K562 (cell line): ENCODE results near the gene SOWAHA. TPM values are rescaled to one million over a fixed set of nuclear protein-coding genes. Genes with fewer than 3 reads are reported as not detected.

Experiments
- ESRRA ChIP-seq: fragments of 450-650 bp; IDR thresholded peaks from 2 replicates; pipeline ENCODE4 v1.6.1; 2014; ENCODE audit warnings: low read depth, mild to moderate bottlenecking, moderate library complexity, borderline replicate concordance
- HIVEP1 ChIP-seq: fragments of 250-450 bp; sonication (Bioruptor Pico); IDR thresholded peaks from 2 replicates; pipeline ENCODE4 v1.4.0; 2020; ENCODE audit warnings: mild to moderate bottlenecking
- MCM7 ChIP-seq, 2 experiments: fragments of 450-650 bp; IDR thresholded peaks; 2 replicates each; pipeline ENCODE4 v1.6.1; 2016 to 2018
- NCOA1 ChIP-seq: fragments of 450-650 bp; IDR thresholded peaks from 2 replicates; pipeline ENCODE4 v1.6.1; 2016; ENCODE audit warnings: low read depth
- NR2C1 ChIP-seq, 2 experiments: fragments of 450-650 bp; IDR thresholded peaks; 2 replicates each; pipeline ENCODE4 v1.6.1; 2017; ENCODE audit warnings: mild to moderate bottlenecking in 2 of 2, antibody characterized with exemption in 1 of 2, inconsistent platforms in 1 of 2, missing compliant biosample characterization in 1 of 2, missing genetic modification characterization in 1 of 2
- PBX2 ChIP-seq, 2 experiments: IDR thresholded peaks in 1 of 2; conservative IDR thresholded peaks in 1 of 2; 2 replicates each; pipeline ENCODE4 v1.6.1; 2016; ENCODE audit warnings: low read depth in 2 of 2, mild to moderate bottlenecking in 1 of 2, missing compliant biosample characterization in 1 of 2, missing genetic modification characterization in 1 of 2, moderate library complexity in 1 of 2
- PTTG1 ChIP-seq: fragments of 450-650 bp; IDR thresholded peaks from 2 replicates; pipeline ENCODE4 v1.6.1; 2016; ENCODE audit warnings: low read depth, mild to moderate bottlenecking, missing genetic modification characterization, missing compliant biosample characterization
- TOE1 ChIP-seq, 2 experiments: fragments of 450-650 bp in 1 of 2; sonication (generic) in 1 of 2; formaldehyde crosslinking in 1 of 2; IDR thresholded peaks; 2 replicates each; pipeline versions ENCODE4 v1.7.1 to v1.8.0; 2016 to 2022; ENCODE audit warnings: borderline replicate concordance in 2 of 2, mild to moderate bottlenecking in 2 of 2, antibody characterized with exemption in 1 of 2, inconsistent platforms in 1 of 2, low read depth in 1 of 2, missing genetic modification reagents in 1 of 2, moderate library complexity in 1 of 2
- ZBTB11 ChIP-seq, 3 experiments: fragments of 200-800 bp in 1 of 3; fragments of 250-450 bp in 1 of 3; fragments of 450-650 bp in 1 of 3; sonication (Bioruptor Pico) in 1 of 3; sonication (Bioruptor generic) in 1 of 3; formaldehyde crosslinking in 1 of 3; IDR thresholded peaks; 2 replicates each; pipeline versions ENCODE4 v1.6.1 to v1.8.0; 2016 to 2022; ENCODE audit warnings: mild to moderate bottlenecking in 2 of 3, missing genetic modification characterization in 2 of 3, missing compliant biosample characterization in 1 of 3, moderate library complexity in 1 of 3
- ZNF263 ChIP-seq: sonication (generic); formaldehyde crosslinking; IDR thresholded peaks from 2 replicates; pipeline ENCODE4 v1.8.0; 2022; ENCODE audit warnings: mild to moderate bottlenecking, missing genetic modification reagents, borderline replicate concordance
- polyA plus RNA-seq, 8 experiments: library from polyadenylated mRNA; depleted of rRNA in 4 of 8; stranded (reverse) in 5 of 8; unstranded in 3 of 8; fragments of >200 nt; fragmentation: Nextera tagmentation in 2 of 8; fragmentation: Illumina TruSeq in 1 of 8; extraction: Ambion mirVana in 2 of 8; extraction: Trizol in 1 of 8; gene quantifications; 2 replicates each; pipeline versions ENCODE4 v1.2.1 to v1.2.3, GENCODE V29; 2011 to 2014; ENCODE audit warnings: inconsistent platforms in 1 of 8, missing spikeins in 1 of 8
- total RNA-seq, 7 experiments: library from RNA; depleted of rRNA in 6 of 7; stranded (reverse); fragments of >200 nt in 6 of 7; fragmentation: Illumina TruSeq in 2 of 7; extraction: Trizol in 2 of 7; gene quantifications; 2 replicates each; pipeline versions ENCODE4 v1.2.1 to v1.2.3, GENCODE V29; 2011 to 2021; ENCODE audit warnings: low replicate concordance in 1 of 7
- TF ChIP-seq, protein P1 (sequence below): IDR thresholded peaks from 2 replicates; pipeline ENCODE4 v1.6.1; 2012; ENCODE audit warnings: low read depth, low read length, improper control_type of control experiment, borderline replicate concordance
- TF ChIP-seq, protein P2 (sequence below): IDR thresholded peaks from 2 replicates; pipeline ENCODE4 v1.6.1; 2011; ENCODE audit warnings: borderline replicate concordance, low read depth, mild to moderate bottlenecking, moderate library complexity, low read length; ENCODE audit not compliant: insufficient read depth, poor library complexity, severe bottlenecking
- TF ChIP-seq, protein P3 (sequence below): fragments of 450-650 bp; IDR thresholded peaks from 2 replicates; pipeline ENCODE4 v1.6.1; 2017; ENCODE audit warnings: mild to moderate bottlenecking, moderate library complexity

The SOWAHA gene
- total and polyA plus RNA-seq, 9 of the 15 experiments (the other 6 are each of a cell fraction or from before 2014, with no cell fraction given) = not detected

GRCh38 chr5:132788508-132788907, 24.6 kb upstream of the SOWAHA start (continued):
- TF ChIP-seq, protein P1, sequence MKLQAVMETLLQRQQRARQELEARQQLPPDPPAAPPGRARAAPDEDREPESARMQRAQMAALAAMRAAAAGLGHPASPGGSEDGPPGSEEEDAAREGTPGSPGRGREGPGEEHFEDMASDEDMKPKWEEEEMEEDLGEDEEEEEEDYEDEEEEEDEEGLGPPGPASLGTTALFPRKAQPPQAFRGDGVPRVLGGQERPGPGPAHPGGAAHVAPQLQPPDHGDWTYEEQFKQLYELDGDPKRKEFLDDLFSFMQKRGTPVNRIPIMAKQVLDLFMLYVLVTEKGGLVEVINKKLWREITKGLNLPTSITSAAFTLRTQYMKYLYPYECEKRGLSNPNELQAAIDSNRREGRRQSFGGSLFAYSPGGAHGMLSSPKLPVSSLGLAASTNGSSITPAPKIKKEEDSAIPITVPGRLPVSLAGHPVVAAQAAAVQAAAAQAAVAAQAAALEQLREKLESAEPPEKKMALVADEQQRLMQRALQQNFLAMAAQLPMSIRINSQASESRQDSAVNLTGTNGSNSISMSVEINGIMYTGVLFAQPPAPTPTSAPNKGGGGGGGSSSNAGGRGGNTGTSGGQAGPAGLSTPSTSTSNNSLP = peak; percentile 69
- TF ChIP-seq HIVEP1 (CRISPR knock-in tag) (no peak), ZNF263 (CRISPR knock-in tag) (0 out of 2 replicates have a peak, but pooled peaks have one; percentile 4), PTTG1 (tag) (no peak), NR2C1 (IDR thresholded peaks at IDR 0.05) (peak; percentile 26; the same call in 1 of the 2 replicates), NR2C1 (tag; IDR thresholded peaks at IDR 0.05) (peak; percentile 16; the same call in 1 of the 2 replicates), ZBTB11 (CRISPR knock-in tag; IDR thresholded peaks at IDR 0.05) (0 out of 6 replicates have a peak, but pooled peaks of 1 of the 3 experiments have one; percentile 50), ESRRA (no peak), NCOA1 (0 out of 2 replicates have a peak, but pooled peaks have one; percentile 17), MCM7 (IDR thresholded peaks at IDR 0.05) (no peak), TOE1 (IDR thresholded peaks at IDR 0.05; ENCODE audit: borderline replicate concordance) (0 out of 2 replicates have a peak, but pooled peaks have one; percentile 8), TOE1 (CRISPR knock-in tag; IDR thresholded peaks at IDR 0.05; ENCODE audit: borderline replicate concordance, low read depth) (no peak), PBX2 (CRISPR knock-in tag; IDR thresholded peaks at IDR 0.05; ENCODE audit: low read depth) (no peak), PBX2 (tag; conservative IDR thresholded peaks at IDR 0.05; ENCODE audit: low read depth) (peak; percentile 86)
- TF ChIP-seq, protein P2, sequence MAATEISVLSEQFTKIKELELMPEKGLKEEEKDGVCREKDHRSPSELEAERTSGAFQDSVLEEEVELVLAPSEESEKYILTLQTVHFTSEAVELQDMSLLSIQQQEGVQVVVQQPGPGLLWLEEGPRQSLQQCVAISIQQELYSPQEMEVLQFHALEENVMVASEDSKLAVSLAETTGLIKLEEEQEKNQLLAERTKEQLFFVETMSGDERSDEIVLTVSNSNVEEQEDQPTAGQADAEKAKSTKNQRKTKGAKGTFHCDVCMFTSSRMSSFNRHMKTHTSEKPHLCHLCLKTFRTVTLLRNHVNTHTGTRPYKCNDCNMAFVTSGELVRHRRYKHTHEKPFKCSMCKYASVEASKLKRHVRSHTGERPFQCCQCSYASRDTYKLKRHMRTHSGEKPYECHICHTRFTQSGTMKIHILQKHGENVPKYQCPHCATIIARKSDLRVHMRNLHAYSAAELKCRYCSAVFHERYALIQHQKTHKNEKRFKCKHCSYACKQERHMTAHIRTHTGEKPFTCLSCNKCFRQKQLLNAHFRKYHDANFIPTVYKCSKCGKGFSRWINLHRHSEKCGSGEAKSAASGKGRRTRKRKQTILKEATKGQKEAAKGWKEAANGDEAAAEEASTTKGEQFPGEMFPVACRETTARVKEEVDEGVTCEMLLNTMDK = no peak
- TF ChIP-seq, protein P3, sequence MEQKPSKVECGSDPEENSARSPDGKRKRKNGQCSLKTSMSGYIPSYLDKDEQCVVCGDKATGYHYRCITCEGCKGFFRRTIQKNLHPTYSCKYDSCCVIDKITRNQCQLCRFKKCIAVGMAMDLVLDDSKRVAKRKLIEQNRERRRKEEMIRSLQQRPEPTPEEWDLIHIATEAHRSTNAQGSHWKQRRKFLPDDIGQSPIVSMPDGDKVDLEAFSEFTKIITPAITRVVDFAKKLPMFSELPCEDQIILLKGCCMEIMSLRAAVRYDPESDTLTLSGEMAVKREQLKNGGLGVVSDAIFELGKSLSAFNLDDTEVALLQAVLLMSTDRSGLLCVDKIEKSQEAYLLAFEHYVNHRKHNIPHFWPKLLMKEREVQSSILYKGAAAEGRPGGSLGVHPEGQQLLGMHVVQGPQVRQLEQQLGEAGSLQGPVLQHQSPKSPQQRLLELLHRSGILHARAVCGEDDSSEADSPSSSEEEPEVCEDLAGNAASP = no peak
